LNCAP (cell line): ENCODE results near the gene MAP6.

ENCODE experiments used
- CTCF ChIP-seq: fragments of 450-650 bp; IDR thresholded peaks from 2 replicates; pipeline ENCODE4 v1.5.1; 2017; ENCODE audit warnings: mild to moderate bottlenecking

Gene MAP6

GRCh38 chr11:75668451-75669297 is at the start of gene MAP6:
TSS of gene MAP6 (minus strand) at chr11:75669038. CDS start at chr11:75668369, 669 bp downstream.
- TF ChIP-seq CTCF, result no peak

GRCh38 chr11:75717608-75718418 is 49.0 kb upstream of the MAP6 start, which contains the start of gene MOGAT2:
TSS of gene MOGAT2 (plus strand) at chr11:75717838. CDS start at chr11:75717889, 51 bp downstream.
- TF ChIP-seq CTCF, result no peak

- no peak for TF ChIP-seq CTCF
Measured at GRCh38 chr11:75716659-75717058, 47.8 kb upstream of the MAP6 start.

GRCh38 chr11:75715688-75716087 is 46.9 kb upstream of the MAP6 start:
- no peak for TF ChIP-seq CTCF

GRCh38 chr11:75714211-75714610 is 45.4 kb upstream of the MAP6 start:
- no peak for TF ChIP-seq CTCF

- peak; percentile 96 for TF ChIP-seq CTCF
Measured at GRCh38 chr11:75706260-75706729, 37.5 kb upstream of the MAP6 start.

GRCh38 chr11:75705541-75705940 is 36.7 kb upstream of the MAP6 start:
- no peak for TF ChIP-seq CTCF
